Coronary artery (tissue), 2 donors: Measurements from ENCODE around the gene KCNJ12.
"Not testable (repeated sequence)": the region's sequence is repeated elsewhere in the genome, so short reads cannot be mapped to it uniquely, and the experiment has no call there.

Experiments used
- DNase-seq: peaks from one replicate; pipeline ENCODE4 v3.0.0-alpha.2; 2017; ENCODE audit warnings: low spot score
- H3K27ac ChIP-seq, 2 donors: fragments of 200-600 bp; sonication (generic); one replicate each; pipeline ENCODE4 v1.5.1; 2016 to 2019
- H3K4me3 ChIP-seq: fragments of 200-600 bp; sonication (generic); 2 replicates; pipeline ENCODE4 v1.5.1; 2016; ENCODE audit warnings: mild to moderate bottlenecking, moderate library complexity
- TF ChIP-seq, protein P1 (sequence below): fragments of 200-600 bp; sonication (generic); IDR thresholded peaks from one replicate; pipeline ENCODE4 v1.5.1; 2019; ENCODE audit warnings: antibody characterized with exemption

Gene KCNJ12

DNA sequence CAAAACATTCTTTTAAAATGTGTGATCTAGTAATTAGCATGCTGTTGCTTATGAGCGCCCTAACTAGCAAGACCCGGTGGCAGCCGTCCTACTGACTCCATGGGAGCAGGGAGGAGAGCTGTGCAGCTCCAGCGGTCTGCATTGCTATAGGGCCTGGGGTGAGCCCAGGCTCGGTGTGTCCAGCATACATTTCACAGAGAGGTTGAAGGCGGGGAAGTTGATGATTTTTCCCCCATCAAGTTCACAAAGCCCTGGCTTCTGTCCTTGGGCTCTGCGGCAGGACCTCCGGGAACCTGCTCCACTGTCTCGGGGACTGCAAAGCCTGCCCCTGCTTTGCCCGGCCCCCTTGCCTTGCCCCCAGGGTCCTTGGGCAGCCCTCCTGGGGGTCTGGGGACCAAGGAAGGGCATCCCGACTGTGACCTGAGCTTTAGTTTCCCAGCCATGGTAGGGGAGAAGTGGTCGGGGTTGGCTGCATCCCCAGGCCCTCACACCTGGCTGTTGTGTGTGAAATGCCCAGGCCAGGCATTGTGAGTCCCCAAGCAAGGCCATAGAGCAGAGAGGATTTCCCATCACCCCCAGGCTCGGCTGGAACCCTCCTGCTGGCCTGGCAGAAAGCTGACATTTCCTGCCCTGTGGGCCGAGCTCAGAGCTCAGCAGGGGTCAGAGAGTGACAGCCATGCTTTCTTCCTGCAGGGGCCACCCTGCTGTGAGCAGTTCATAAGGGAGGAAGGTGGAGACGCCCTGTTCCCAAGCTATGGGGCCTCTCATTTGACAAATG, 24.8 kb downstream of the KCNJ12 start:
- no peak for DNase-seq
- Histone ChIP-seq H3K27ac (peak overlapping the region in 1 of 2 donors; percentile 13), H3K4me3 (no peak overlapping the region)
- TF ChIP-seq, protein P1, sequence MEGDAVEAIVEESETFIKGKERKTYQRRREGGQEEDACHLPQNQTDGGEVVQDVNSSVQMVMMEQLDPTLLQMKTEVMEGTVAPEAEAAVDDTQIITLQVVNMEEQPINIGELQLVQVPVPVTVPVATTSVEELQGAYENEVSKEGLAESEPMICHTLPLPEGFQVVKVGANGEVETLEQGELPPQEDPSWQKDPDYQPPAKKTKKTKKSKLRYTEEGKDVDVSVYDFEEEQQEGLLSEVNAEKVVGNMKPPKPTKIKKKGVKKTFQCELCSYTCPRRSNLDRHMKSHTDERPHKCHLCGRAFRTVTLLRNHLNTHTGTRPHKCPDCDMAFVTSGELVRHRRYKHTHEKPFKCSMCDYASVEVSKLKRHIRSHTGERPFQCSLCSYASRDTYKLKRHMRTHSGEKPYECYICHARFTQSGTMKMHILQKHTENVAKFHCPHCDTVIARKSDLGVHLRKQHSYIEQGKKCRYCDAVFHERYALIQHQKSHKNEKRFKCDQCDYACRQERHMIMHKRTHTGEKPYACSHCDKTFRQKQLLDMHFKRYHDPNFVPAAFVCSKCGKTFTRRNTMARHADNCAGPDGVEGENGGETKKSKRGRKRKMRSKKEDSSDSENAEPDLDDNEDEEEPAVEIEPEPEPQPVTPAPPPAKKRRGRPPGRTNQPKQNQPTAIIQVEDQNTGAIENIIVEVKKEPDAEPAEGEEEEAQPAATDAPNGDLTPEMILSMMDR, result no peak

DNA sequence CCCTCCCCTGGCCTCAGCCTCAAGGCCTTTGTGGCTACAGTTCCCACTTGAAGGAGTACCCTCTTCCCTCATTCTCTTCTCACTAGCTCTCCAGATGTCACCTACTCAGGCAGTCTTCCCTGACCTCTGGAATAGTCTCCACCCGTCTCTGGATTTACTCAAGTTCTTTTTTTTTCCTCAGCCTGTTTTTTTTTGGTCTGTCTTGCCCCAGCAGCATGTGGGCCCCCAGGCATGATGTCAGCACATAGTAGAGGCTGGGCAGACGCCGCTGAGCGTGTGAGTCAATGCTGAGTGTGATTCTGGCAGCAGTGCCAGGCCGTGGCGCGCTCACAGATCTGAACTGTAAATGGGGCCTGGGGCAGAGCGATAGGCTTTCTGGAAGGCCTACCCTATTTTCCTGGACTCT, 26.0 kb downstream of the KCNJ12 start:
- peak; percentile 81 for DNase-seq
- not testable (repeated sequence) for H3K4me3 ChIP-seq
- H3K27ac ChIP-seq, result peak overlapping the region; percentile 45 to 46

- DNase-seq, H3K4me3 ChIP-seq, H3K27ac ChIP-seq: not testable (repeated sequence)
These were observed 26.8 kb downstream of the KCNJ12 start for GRCh38 chr17:21402926-21403325.

- not testable (repeated sequence) for H3K4me3 ChIP-seq, DNase-seq
- H3K27ac ChIP-seq, result peak overlapping the region in 1 of 2 donors; percentile 58
These were observed 27.9 kb downstream of the KCNJ12 start for GRCh38 chr17:21404106-21404505.

DNA sequence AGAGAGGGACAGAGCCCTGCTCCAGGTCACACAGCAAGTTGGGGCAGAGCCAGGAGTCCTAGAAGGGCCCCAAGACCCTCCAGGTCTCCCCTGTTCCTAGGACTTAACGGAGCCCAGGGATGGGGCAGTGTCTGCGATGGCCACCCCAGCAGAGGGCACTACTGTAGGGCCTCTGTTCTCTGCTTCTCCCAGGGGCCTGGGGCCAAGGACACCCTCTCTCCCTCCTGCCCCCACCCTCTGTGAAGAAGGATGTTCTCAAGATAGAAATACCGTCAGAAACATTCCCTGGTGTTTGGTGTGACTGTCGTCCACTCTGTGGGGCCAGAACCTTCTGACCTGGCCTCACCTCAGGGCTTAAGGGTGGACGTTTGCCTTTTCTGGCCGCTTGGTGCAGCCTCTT, 28.4 kb downstream of the KCNJ12 start:
- H3K27ac ChIP-seq, result peak overlapping the region in 1 of 2 donors; percentile 58
- not testable (repeated sequence) for DNase-seq, H3K4me3 ChIP-seq

GRCh38 chr17:21404956-21405731, 29.0 kb downstream of the KCNJ12 start:
- H3K4me3 ChIP-seq, DNase-seq: not testable (repeated sequence)
- peak overlapping the region in 1 of 2 donors; percentile 58 for H3K27ac ChIP-seq

DNA sequence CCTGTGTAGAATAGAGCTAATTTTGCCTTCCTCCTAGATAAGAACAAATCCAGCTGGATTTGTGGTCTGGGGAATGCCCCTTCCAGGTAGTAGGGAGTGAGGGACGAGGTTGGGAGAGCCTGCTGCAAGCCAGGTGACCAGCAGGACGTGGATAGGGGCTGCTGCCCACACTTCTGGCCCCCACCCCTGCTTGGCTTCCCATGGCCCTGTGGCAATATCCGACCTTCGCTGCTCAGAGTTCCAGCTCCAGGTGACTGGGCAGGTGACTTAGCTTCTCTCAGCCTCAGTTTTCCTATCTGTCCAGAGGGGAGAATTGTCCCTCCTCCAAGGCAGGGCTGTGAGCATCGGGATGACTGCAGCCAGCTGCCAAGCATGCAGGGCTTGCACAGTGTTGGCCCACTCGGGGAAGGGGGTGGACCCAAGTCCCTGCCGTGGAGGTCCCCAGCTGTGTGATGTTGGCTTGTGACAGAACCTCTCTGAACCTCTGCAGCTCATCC, 29.8 kb downstream of the KCNJ12 start:
- not testable (repeated sequence) for DNase-seq, H3K4me3 ChIP-seq
- H3K27ac ChIP-seq, result peak overlapping the region in 1 of 2 donors; percentile 58

DNA sequence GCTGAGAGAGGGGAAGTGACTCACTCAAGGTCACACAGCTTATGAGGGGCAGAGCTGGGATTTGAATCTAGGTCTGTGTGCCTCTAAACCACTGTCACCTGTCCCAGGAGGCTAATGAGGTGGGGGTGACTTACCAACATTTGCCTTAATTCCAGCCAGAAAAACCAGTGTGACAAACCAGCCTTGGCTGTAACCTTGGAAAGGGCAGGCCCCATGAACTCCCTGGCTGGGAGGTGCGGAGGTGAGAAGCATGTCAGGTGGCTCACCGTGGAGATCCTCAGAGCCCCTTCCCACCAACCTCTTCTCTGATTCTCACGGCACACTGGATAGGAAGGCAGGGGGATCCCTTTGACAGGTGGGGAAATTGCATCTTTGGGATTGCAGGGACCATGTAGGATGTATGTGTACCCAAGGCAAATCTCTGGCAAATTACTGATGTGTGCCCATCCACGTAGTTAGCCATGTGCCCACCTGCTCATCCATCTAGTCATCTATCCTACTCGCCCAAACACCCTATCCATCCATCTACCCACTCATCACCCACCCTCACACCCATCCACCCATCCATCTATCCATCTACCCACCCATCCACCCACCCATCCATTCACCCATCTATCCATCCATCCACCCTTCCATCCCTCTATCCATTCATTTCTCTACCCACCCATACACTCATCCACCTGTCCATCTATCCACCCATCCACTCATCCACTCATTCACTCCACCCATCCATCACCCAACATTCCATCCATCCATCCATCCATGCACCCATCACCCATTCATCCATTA, 30.7 kb downstream of the KCNJ12 start:
- not testable (repeated sequence) for H3K27ac ChIP-seq, H3K4me3 ChIP-seq, DNase-seq

DNA sequence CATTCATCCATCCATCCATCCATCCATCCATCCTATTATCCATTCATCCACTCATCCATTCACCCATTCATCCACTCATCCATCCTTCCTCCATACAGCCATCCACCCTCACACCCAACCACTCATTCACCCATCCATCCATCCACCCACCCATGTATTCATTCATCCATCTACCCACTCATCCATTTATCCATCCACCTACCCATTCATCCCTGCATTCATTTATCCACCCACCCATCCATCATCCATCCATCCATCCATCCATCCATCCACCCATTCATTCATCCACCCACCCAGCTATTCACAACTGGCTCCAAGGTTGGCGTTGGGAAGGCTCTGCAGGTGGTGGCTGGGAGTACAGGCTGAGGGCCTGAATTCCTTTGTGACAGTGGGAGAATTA, 31.6 kb downstream of the KCNJ12 start:
- not testable (repeated sequence) for H3K4me3 ChIP-seq, H3K27ac ChIP-seq, DNase-seq

DNA sequence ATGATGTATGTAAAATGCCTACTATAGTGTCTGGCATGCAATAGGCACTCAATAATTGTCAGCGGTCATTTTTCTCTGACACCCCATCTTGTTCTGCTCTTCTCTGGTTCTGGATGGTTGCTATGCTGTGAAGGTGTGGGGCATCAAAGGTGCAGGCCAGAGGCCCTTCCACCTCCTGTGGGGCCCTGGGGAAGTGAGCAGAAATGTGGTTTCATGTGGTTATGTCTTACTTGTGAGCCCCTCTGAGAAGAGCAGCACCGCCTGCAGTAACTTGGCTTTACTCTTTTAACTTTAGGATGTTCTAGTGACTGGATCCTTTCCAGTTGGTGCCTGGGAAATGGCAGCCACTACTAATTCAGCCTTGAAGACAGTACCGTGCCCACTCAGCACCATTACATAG, 32.1 kb downstream of the KCNJ12 start:
- H3K4me3 ChIP-seq, DNase-seq, H3K27ac ChIP-seq: not testable (repeated sequence)

GRCh38 chr17:21408766-21409300, 32.7 kb downstream of the KCNJ12 start:
- H3K27ac ChIP-seq, DNase-seq, H3K4me3 ChIP-seq: not testable (repeated sequence)

GRCh38 chr17:21409388-21409787, 33.2 kb downstream of the KCNJ12 start:
- H3K27ac ChIP-seq, H3K4me3 ChIP-seq, DNase-seq: not testable (repeated sequence)

DNA sequence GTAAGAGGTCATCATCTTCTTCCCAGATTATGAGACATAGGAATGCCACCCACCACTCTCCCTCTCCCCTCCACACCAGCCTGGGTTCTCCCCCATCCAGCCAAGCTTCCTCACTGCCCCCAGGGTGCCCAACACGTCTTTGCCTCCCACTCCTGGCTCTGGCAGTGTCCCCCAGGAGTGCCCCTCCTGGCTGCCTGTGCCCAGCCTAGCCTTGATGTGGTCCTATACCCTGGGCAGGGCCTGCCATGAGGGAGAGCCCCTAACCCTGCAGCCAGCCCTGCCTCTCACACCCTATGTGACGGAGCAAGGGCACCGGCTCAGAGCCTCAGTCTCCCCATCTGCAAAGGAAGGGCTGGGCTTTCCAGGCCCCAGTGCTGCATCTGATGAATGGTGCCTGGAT, 33.8 kb downstream of the KCNJ12 start:
- H3K4me3 ChIP-seq, H3K27ac ChIP-seq, DNase-seq: not testable (repeated sequence)

DNA sequence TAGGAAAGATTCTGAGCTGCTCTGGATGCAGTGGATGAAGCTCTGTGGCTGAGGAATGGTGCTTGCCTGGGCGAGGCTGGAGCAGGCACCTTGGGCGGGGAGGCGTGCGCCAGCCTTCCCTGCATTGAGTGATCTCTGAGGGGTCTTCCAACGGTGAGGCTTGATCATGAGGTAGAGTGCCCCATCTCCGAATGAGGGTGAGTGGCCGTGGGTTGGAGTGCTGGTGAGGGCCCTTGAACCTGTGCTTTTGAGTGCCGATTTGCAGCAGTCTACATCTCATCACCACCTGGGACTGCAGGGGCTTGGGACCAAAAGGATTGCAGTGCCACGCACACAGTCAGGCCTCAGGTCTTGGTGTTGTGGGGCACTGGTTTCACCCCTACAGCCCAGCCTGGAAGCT, 34.2 kb downstream of the KCNJ12 start:
- H3K4me3 ChIP-seq, H3K27ac ChIP-seq, DNase-seq: not testable (repeated sequence)

GRCh38 chr17:21410906-21411678, 34.9 kb downstream of the KCNJ12 start:
- DNase-seq, H3K4me3 ChIP-seq, H3K27ac ChIP-seq: not testable (repeated sequence)

DNA sequence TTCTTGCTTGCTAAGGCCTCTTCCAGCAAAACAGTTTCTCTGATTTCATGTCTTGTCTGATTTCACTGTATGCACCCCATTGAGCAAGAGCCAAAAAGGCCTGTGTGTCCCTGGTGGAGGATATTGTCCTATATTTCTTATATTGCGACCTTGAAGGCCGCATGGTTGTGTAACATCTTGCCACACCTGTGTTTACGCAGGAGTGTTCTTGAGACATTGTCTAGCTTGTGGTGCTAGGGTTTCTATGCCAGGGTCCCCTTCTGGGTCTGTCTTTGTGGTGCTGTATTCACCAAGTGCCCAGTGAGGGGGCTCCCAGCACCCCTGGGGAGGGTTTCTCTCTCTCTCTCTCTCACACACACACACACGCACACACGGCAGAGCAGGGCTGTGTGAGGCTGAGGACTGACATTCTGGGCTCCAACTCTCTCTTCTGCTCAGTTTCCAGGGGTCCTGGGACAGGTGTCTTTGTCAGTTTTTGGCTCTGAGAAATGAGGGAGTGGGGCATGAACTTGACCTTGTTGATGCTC, 35.6 kb downstream of the KCNJ12 start:
- not testable (repeated sequence) for DNase-seq, H3K4me3 ChIP-seq, H3K27ac ChIP-seq
